ENCODE measurements around the gene SLC1A7. TPM values are rescaled to one million over a fixed set of nuclear protein-coding genes. Genes with fewer than 3 reads are reported as not detected.

Gene SLC1A7
- total RNA-seq, 1 donor from 2014 or later: 0.42 TPM

DNA sequence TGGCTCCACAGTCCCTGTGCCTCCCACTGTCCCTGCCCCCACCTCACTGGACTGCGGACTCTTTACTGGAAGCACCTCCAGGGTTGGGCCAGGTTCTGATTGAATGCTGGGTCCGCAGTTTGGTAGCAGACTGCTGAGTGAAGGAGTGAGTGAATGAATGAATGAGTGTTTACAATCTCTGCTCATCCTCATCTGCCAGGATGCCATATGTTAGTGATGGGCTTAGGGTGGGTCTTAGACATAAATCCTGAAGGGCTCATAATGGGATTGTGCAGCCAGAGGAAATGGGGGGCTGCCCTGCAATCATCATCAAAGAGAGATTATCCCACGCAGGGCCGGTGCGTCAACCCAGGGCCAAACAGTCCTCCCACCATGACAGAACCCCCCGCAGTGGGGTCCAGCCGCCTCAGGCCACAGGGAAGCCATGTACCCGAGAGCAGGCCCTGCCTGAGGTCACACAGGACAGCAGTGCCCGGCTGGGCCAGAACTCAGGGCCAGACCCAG, 26.1 kb downstream of the SLC1A7 start:
- DNase-seq (ENCODE audit: low spot score): no peak

DNA sequence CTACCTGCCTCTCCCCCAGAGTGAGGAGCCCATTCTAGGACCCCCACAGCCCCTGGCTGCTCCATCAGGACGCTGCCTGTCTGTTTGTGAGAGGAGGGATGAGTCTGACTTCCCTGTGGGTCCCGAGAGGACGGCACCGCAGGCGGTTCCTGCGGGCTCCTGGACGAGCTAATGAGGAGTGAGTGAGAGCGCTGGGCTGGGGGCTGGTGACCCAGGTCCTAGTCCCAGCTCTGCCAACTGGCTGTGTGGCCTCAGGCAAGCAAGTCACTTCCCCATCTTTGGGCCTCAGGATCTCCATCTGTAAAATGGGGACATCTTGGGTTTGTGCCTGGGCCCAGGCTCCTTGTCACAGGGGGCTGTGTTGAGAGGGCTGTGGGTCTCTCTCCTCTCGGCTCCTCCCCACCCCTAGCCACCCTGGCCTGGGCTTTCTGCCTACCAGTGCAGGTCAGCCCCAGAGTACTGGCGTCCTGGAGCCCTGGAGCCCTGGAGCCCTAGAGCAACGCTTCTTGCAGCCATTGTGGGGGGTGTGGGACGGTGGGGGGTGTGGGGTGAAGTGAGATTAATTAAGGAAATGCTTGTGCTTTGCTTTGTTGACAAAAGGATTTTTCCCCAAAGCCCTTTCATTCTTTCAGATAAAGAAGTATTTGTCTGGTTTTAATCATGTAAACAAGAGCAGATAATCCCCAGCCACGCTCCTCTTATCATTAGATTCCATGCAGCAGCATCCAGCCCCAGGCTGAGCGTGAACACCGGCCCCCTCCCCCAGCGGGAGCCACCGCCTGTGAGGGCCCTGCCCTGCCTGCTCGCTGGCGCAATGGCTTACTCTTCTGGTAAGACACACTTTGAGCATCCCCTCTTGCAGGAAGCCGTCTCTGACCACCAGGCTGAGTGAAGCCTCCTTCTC, 26.8 kb downstream of the SLC1A7 start:
- DNase-seq (ENCODE audit: low spot score): no peak

DNA sequence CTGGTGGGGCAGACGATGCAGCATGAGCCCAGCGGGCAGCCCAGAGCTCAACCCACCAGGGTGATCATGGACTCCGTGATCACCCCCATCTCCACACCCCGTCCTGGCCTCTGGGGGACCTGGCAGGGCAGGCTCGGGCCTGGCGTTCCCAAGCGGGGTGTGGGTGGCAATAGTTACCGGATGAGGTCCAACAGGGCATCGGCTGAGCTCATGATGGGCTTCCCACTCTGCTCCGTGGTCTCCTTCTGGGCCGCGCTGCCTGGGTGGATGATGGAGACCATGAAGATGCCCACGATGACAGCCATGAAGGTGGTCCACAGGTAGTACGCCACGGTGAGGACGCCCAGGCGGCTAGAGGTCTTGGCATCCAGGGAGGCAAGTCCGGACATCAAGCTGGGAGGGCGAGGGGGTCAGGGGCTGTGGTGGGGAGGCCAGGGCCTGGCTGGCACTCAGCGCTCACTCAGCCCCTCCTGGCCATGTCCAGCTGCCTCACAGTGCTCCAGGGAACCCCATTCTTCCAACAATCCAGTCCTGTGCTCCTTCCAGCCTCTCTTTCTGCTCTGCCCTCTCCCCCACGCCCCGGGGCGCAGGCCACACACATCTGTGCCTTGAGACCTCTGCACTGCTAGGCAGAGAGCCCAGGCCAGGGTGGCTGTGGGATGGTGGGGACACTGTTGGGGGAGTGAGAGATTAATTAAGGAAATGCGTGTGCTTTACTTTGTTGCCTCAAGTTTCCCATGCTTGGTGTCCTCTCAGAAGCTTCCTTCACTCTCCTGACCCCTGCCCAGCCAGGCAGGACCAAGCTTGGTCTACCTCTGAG, 27.6 kb downstream of the SLC1A7 start:
- no peak for DNase-seq (ENCODE audit: low spot score)

DNA sequence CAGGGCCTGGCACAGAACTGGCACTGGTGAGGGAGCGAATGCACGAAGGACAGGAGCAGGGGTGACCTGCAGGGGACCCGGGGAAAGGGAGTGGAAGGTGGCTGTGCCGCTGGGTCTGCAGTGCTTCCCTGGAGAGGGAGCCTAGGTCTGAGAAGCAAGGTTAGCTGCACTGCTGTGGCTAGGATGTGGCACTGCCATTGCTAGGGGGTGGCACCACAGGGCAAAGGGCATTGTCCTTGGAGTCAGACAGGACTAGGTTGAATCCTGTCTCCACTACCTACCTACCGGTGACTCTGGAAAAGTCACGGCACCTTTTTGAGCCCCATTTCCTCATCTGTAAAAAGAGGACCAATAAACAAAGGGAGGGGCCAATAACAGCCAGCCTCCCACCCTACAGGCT, 28.3 kb downstream of the SLC1A7 start:
- no peak for DNase-seq (ENCODE audit: low spot score)

DNA sequence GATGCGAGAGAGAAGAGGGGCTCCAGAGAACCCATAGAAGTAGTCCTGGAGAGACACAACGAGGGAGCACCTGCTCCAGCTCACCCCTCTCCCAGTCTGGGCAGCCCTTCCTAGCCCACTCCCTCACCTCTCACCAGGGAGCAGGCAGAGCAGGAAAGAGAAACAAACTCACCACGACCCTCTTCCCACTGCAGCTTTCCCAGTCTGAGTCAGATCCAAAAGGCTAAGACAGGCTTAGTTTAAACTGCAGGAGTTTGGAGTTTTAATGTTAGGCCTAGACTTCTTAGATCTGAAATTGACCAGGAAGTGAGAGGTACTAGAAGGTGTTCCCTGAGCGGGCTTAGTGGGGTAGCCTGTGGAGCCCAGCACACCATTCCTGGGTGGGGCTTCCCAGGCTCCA, 29.6 kb downstream of the SLC1A7 start:
- no peak for DNase-seq (ENCODE audit: low spot score)

DNA sequence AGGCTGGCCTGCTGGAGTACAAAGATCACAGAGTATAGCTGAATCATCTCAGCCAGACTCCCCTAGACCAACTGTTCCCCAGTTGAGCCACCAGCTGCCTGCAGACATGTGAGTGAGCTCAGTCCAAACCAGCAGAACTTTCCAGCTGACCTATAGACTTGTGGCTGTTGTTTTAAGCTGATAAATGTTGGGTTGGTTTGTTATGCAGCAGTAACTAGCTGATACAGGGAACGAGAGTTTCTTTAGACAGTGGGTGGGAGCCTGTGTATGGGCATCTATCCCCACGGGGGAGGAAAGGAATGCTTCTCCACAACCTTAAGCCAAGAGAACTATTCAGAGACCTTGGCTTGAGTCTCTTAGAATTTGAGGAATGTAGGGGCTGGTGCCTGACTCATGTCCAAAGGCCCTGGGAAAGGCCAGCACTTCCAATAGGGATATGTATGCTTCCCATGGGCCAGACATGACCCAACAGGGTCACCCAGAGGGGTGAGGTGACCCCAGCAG, 30.1 kb downstream of the SLC1A7 start:
- DNase-seq (ENCODE audit: low spot score): no peak

DNA sequence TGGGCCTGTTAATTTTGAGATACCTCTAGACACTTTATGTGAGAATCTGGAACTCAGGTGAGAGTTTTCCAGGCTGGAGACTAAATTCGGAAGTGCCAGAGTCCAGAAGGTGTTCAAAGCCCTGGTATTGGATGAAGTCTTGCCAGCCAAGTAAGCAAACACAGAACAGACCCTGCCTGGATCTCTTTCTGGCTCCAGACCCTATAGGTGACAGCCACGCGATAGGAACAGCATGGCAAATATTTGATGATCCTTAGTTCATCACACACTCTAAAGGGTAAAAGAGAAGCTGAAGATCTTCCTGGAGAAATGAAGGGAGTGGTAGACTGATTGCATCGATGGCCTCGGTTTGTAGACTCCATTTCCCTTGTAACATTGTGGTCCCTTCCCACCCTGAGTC, 30.7 kb downstream of the SLC1A7 start:
- DNase-seq (ENCODE audit: low spot score): no peak

DNA sequence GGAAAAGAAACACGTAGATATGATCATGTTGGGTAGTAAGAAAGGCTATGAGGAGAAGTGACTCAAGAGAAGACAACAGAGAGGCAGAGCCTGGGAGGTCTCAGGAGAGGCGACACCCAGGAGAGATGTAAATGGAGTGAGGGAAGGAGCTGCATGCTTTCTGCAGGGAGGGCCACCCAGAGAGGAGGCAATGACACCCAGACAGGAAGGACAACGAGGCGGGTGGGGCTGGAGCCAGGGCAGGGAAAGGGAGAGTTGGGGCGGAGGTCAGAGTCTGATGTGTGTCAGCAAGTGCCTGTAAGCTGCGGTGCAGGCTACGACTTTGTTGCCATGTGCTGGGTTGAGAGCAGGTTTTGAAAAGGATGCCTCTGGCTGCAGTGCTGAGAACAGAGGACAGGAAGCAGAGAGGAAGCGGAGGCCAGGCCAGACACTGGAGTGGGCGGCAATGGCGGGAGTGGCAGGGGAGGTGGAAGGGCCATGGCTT, 31.3 kb downstream of the SLC1A7 start:
- DNase-seq (ENCODE audit: low spot score): no peak

DNA sequence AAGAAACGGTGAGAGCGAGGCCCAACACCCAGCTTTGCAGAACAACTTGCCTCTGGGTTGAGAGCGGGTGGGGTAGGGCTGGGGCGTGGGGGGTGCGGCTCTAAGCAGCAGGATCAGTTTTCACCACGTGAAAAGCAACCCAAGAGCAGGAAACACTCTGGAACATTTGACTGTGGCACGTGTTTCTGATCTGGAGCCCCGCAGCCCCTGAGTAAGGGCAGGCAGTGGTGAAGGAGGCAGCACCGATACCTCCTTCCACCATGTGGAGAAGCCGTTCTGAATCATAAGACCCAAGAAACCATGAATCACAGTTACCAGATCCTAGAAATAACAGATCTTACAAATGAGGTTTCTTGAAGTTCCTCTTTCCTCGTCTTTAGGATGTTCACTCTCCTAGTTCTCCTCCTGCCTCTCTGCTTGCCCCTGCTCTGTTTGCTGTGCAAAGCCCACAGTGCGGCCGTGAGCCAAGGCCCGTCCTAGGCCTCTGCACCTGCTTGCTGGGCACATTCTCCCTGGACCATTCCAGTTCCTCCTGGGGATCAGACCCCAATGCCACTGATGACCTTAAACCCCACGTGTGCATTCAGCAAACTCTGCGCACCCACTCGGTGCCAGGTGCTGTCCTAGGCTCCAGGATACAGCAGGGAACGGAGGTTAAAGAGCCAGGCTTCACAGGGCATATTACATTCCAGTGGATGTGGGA, 31.9 kb downstream of the SLC1A7 start:
- DNase-seq (ENCODE audit: low spot score): no peak

DNA sequence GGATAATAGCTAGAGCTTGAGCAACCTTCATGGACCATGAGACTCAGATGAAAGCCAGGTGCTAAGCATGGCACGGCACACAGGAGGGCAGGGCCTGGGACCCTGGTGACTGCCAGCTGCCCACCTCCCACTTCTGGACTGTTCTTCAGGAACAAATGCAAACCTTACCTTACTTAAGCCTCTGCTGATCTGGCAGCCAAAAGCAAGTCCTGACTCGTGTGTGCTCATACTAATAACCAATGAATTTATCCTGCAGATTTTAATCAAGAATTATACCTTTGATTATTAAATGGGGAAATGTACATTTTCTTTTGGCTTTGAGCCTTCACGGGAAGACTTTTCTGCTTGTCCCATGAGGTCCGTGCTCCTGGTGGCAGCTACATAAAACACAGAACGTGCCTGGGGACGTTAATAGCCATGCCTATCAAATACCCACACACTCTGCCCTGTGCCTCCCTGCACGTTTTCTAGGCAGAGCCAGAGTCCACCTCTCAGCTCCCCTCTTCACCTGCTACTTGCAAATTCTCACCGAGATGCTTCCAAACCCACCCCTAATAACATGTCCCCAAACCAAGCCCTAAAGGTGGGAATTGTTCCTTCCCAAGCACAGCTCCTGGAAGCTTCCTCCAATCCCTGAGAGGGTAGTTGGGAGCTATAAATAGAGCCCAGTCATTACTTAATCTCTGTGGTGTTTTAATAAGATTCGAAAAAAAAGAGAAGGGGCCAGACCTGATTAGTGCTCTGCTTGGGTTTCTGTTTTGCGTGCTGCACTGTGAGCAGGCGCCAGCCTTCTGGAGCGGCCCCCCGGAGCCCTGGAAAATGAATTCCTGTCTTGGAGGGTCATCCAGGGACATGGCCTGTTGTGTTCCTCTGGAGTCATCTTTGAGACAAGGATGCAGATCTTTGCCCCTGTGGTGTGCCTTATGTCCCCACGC, 33.5 kb downstream of the SLC1A7 start:
- DNase-seq (ENCODE audit: low spot score): no peak

DNA sequence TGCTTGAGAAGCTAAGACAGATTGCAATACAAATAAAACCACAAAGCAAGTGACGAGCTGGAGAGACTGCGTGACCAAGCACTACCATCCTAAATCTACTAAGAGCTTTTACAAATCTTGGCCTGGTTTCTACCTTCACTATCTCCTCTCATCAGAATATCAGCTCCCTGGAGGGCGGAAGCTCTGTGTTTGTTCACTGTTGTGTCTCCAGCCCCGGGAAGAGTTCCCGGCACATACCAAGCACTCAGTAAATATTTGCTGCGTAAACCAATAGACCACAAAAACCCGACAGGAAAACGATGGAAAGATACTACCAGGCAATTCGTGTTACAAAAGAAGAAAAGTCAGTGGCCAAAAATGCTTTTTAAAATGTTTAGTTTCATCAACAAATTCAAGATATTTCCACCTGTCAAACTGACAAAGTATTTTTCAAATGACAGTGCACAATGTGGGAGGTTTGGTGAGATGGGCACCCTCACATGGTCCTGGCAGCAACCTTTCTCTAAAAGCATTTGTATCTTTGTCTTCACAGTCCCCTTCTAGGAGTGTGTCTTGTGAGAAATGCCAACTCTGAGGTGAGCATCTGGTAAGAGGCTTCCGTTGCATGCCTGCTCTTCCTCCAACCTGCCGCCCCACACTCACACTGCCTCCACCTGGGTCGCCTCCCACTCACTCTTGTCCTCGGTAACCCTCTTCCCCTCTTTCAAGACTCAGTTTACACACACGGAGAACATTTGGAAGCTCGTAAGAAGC, 34.7 kb downstream of the SLC1A7 start:
- DNase-seq (ENCODE audit: low spot score): no peak

DNA sequence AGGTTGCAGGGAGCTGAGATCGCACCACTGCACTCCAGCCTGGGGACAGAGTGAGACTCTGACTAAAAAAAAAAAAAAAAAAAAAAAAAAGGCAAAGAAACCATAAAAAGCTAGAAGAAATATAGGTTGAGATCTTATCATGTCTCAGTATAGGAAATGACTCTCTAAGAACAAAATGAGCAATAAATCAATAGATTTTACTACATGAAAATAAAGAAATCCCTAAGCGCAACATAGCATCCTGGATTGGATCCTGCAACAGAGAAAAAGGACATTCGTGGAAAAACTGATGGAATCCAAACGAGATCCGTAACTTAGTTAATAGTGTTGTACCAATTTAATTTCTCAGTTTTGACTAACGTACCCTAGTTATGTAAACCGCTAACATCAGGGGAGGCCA, 35.3 kb downstream of the SLC1A7 start:
- no peak for DNase-seq (ENCODE audit: low spot score)

DNA sequence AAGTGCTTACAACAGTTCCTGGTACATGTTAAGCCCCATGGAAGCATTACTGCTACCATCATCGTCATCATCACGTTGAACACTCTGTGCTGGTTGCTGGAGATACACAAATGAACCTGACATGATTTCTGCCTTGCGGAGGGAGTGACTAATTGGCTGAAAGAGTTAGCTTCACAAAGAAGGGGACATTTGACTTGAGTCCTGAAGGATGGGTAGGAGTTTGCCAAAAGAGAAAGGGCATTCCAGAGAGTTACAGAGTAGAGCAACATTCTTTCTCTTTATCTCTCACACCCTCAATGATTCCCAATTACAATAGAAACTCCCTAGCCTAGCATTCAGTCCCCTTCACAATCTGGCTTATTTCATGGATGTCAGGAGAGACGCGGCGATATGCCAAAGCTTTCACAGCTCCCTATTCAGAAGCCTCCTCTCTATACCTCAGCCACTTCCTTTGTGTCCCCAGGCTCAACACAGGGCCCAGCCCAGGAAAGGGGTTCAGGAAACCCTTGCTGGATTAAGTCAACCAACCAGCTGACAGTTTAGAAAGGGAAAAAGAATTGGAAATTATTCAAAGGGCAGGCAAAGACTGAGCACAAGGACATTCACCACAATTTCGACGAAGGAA, 38.0 kb downstream of the SLC1A7 start:
- no peak for DNase-seq (ENCODE audit: low spot score)

DNA sequence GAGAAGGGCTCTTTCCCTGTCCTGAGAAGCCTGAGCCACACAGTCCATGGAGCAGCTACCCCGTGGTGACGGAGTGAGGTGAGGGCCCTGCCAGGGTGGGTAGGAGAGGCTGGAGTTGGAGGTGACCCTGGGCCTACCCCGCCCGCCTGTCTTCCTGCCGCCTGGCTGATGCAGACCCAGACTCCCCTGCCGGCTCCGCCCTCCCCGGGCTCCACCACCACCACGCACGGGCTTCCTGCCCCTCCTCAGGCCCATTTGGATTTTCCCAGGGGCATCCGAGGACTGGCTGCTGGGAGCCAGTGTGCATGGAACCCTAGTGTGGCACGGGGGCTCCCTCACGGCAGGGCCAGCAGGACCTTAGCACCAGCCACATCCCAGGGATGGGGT, 47.9 kb downstream of the SLC1A7 start:
- no peak for DNase-seq (ENCODE audit: low spot score)

DNA sequence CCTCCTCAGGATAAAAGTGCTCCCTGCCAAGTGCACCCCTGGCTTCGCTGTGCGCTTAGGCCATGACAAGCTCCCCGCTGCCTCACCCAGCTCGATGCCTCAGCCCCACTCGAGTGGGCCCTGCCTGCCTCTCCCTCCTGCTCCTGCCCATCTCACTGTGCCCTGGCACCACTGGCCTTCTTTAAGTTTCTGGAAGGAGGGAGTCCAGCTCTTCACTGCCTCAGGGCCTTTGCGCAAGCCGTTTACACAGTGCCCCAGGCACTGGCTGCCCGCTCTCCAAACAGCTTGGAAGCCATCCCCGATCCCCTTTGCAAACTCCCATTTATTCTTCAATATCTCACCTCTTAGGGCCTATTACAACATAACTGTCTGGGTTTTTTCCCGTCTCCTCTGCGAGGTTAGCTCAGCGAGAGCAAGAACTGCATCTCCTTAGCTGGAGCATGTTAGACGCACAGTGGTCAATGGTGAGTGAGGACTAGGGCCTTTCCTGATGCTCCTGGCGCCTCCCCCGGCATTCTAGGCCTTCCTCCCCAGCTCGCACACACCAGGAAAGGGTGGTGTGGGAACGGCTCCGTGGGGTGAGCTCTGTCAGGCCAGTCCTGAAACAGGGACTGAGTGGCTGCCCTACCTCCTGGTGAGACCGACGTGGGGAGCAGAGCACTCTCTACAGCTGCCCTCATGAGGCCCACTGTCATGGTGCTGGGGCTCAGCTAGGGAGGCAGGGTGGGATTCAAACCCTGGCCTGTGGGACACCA, 48.5 kb downstream of the SLC1A7 start:
- DNase-seq (ENCODE audit: low spot score): no peak

DNA sequence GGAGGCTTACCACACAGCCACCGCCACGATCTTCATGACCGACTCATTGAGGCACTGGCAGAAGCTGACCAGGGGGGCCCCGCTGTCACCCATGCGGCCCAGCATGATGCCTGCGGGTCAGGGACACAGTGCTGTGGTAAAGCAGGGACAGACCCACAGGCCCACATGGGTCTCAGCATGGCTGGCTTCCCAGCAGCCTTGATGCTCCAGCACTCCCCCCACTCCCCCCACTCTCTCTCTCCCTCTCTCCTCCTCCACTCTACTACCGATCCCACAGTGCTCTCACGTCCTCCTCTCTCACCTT, 49.0 kb downstream of the SLC1A7 start:
- DNase-seq (ENCODE audit: low spot score): no peak

DNA sequence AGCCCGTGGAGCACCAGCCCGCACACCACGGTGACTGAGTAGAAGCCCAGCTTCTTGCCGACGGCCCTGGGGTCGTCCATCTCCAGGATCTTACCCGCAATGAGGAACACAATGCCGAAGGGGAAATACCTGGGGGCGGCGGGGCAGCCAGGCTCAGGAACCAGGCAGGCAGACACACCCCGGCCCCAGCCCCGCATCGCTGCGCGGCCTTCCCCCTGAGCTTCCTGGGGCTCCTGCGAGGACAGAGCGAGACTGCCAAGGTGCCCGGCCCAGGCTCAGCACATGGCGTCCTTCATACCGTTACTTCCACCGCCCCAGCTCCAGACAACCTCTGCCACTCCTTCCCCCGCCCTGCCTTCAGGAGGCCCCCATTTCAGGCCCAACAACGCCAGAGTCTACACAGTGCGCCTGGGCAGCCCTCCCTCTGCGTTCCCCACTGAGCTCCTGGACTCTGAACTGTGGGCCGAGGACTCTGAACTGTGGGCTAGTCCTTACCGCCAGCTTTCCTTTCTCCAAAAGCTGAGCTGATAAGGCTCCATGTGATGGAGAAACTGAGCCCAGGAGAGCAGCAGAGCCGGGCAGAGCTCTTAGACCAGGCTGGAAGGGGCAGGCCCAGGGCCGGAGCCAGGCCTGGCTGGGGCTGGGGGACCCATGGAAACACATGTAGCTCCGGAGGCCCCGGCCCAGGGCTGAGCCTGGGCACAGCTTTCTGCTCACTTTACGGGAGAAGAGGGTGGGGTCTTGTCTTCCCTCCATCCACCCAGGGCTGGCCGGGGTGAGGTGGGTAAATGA, 49.6 kb downstream of the SLC1A7 start:
- no peak for DNase-seq (ENCODE audit: low spot score)
